OCI-LY1 (cell line): ENCODE measurements around the gene ANKRD16.

Experiments used
- EZH2 ChIP-seq: fragments of 200-600 bp; sonication (generic), shearing (Covaris generic); IDR thresholded peaks from 2 replicates; pipeline ENCODE4 v1.8.0; 2017; ENCODE audit warnings: borderline replicate concordance, mixed run types, mild to moderate bottlenecking, antibody characterized with exemption, low read length, moderate library complexity, mixed read lengths
- TF ChIP-seq, protein P1 (sequence below): fragments of 200-600 bp; sonication (generic), shearing (Covaris generic); IDR thresholded peaks from 2 replicates; pipeline ENCODE4 v1.5.1; 2017; ENCODE audit warnings: mild to moderate bottlenecking, antibody characterized with exemption, low read length, moderate library complexity, mixed read lengths

GRCh38 chr10:5889624-5890451, at the start of gene ANKRD16, which contains the start of gene FBH1:
- TF ChIP-seq, protein P1, sequence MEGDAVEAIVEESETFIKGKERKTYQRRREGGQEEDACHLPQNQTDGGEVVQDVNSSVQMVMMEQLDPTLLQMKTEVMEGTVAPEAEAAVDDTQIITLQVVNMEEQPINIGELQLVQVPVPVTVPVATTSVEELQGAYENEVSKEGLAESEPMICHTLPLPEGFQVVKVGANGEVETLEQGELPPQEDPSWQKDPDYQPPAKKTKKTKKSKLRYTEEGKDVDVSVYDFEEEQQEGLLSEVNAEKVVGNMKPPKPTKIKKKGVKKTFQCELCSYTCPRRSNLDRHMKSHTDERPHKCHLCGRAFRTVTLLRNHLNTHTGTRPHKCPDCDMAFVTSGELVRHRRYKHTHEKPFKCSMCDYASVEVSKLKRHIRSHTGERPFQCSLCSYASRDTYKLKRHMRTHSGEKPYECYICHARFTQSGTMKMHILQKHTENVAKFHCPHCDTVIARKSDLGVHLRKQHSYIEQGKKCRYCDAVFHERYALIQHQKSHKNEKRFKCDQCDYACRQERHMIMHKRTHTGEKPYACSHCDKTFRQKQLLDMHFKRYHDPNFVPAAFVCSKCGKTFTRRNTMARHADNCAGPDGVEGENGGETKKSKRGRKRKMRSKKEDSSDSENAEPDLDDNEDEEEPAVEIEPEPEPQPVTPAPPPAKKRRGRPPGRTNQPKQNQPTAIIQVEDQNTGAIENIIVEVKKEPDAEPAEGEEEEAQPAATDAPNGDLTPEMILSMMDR = no peak
- TF ChIP-seq EZH2 = no peak
